ENCODE results near the gene AFG3L2. TPM values are rescaled to one million over a fixed set of nuclear protein-coding genes. Genes with fewer than 3 reads are reported as not detected.

AFG3L2 gene
- total and polyA plus RNA-seq, 9 of the 15 experiments (the other 6 are each of a cell fraction or from before 2014, with no cell fraction given), result 24.1 to 109 (median 84.0) TPM

GRCh38 chr18:12359515-12359927 lies 17.5 kb downstream of the AFG3L2 start (continued):
- no peak for TF ChIP-seq ZNF655 (CRISPR knock-in tag; IDR thresholded peaks at IDR 0.05)
- TF ChIP-seq, protein P1, sequence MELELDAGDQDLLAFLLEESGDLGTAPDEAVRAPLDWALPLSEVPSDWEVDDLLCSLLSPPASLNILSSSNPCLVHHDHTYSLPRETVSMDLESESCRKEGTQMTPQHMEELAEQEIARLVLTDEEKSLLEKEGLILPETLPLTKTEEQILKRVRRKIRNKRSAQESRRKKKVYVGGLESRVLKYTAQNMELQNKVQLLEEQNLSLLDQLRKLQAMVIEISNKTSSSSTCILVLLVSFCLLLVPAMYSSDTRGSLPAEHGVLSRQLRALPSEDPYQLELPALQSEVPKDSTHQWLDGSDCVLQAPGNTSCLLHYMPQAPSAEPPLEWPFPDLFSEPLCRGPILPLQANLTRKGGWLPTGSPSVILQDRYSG (tag; conservative IDR thresholded peaks at IDR 0.05; ENCODE audit: low read depth), result no peak
- TF ChIP-seq SNIP1 (IDR thresholded peaks at IDR 0.05; ENCODE audit: low read depth), result no peak
- no peak for TF ChIP-seq ZNF696 (CRISPR knock-in tag; conservative IDR thresholded peaks at IDR 0.05)
- TF ChIP-seq ZBTB2 (IDR thresholded peaks at IDR 0.05), result no peak
- no peak for TF ChIP-seq CEBPZ (IDR thresholded peaks at IDR 0.05; ENCODE audit: borderline replicate concordance, low read depth, low read length)
- no peak for TF ChIP-seq ZBTB1 (CRISPR knock-in tag; IDR thresholded peaks at IDR 0.05; ENCODE audit: borderline replicate concordance, low read depth)
- TF ChIP-seq ERF (CRISPR knock-in tag; IDR thresholded peaks at IDR 0.05), result no peak
- no peak for TF ChIP-seq ZNF280B (CRISPR knock-in tag; IDR thresholded peaks at IDR 0.05)
- TF ChIP-seq RBM15 (IDR thresholded peaks at IDR 0.05; ENCODE audit: insufficient read depth, low read length), result no peak
- TF ChIP-seq, protein P2, sequence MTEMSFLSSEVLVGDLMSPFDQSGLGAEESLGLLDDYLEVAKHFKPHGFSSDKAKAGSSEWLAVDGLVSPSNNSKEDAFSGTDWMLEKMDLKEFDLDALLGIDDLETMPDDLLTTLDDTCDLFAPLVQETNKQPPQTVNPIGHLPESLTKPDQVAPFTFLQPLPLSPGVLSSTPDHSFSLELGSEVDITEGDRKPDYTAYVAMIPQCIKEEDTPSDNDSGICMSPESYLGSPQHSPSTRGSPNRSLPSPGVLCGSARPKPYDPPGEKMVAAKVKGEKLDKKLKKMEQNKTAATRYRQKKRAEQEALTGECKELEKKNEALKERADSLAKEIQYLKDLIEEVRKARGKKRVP (CRISPR knock-in tag; IDR thresholded peaks at IDR 0.05), result no peak
- TF ChIP-seq HMGN3 (IDR thresholded peaks at IDR 0.05; ENCODE audit: borderline replicate concordance, extremely low read depth, insufficient read length, low read depth, low read length), result no peak
- TF ChIP-seq, protein P3, sequence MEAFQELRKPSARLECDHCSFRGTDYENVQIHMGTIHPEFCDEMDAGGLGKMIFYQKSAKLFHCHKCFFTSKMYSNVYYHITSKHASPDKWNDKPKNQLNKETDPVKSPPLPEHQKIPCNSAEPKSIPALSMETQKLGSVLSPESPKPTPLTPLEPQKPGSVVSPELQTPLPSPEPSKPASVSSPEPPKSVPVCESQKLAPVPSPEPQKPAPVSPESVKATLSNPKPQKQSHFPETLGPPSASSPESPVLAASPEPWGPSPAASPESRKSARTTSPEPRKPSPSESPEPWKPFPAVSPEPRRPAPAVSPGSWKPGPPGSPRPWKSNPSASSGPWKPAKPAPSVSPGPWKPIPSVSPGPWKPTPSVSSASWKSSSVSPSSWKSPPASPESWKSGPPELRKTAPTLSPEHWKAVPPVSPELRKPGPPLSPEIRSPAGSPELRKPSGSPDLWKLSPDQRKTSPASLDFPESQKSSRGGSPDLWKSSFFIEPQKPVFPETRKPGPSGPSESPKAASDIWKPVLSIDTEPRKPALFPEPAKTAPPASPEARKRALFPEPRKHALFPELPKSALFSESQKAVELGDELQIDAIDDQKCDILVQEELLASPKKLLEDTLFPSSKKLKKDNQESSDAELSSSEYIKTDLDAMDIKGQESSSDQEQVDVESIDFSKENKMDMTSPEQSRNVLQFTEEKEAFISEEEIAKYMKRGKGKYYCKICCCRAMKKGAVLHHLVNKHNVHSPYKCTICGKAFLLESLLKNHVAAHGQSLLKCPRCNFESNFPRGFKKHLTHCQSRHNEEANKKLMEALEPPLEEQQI (IDR thresholded peaks at IDR 0.05), result no peak
- TF ChIP-seq PTBP1 (IDR thresholded peaks at IDR 0.05; ENCODE audit: low read depth, low read length), result no peak
- TF ChIP-seq MCM5 (IDR thresholded peaks at IDR 0.05; ENCODE audit: low read depth), result no peak
- no peak for TF ChIP-seq ZNF165 (CRISPR knock-in tag; IDR thresholded peaks at IDR 0.05; ENCODE audit: borderline replicate concordance)
